ENCODE measurements around the gene OCA2.

The OCA2 gene

GRCh38 chr15:28043691-28044091, 55.4 kb downstream of the OCA2 start:
- peak overlapping the region; percentile 43 for H3K27ac ChIP-seq
- TF ChIP-seq CTCF (conservative IDR thresholded peaks at IDR 0.05), result no peak

GRCh38 chr15:28037969-28038590, 61.0 kb downstream of the OCA2 start:
- no peak overlapping the region for H3K27ac ChIP-seq
- TF ChIP-seq CTCF (conservative IDR thresholded peaks at IDR 0.05), result no peak

GRCh38 chr15:28033443-28033842, 65.7 kb downstream of the OCA2 start:
- TF ChIP-seq CTCF (conservative IDR thresholded peaks at IDR 0.05), result no peak; the same call in 1 of the 2 replicates
- H3K27ac ChIP-seq, result no peak overlapping the region

- TF ChIP-seq CTCF (conservative IDR thresholded peaks at IDR 0.05), result no peak
- no peak overlapping the region for H3K27ac ChIP-seq
These were observed 68.3 kb downstream of the OCA2 start for GRCh38 chr15:28030801-28031200.

GRCh38 chr15:28027714-28028076, 71.4 kb downstream of the OCA2 start:
- H3K27ac ChIP-seq, result no peak overlapping the region
- no peak for TF ChIP-seq CTCF (conservative IDR thresholded peaks at IDR 0.05)

GRCh38 chr15:28026764-28027713, 72.1 kb downstream of the OCA2 start:
- H3K27ac ChIP-seq, result no peak overlapping the region
- TF ChIP-seq CTCF (conservative IDR thresholded peaks at IDR 0.05), result no peak

GRCh38 chr15:28026221-28026620, 72.9 kb downstream of the OCA2 start:
- TF ChIP-seq CTCF (conservative IDR thresholded peaks at IDR 0.05), result no peak
- no peak overlapping the region for H3K27ac ChIP-seq

Data from VCaP (cell line).